ENCODE measurements around the gene UBE2M. TPM values are rescaled to one million over a fixed set of nuclear protein-coding genes. Genes with fewer than 3 reads are reported as not detected.
"Not testable (repeated sequence)": the region's sequence is repeated elsewhere in the genome, so short reads cannot be mapped to it uniquely, and the experiment has no call there.

The UBE2M gene
- total RNA-seq: 53.8 TPM
- long read RNA-seq, transcript UBE2M-201 (6 exons, 1,508 nt): major isoform, 109 of 113 reads
- long read RNA-seq, partial matches to known transcripts: 1 of 113 reads
- long read RNA-seq, other reads (novel, unspliced or antisense): 3 of 113 reads

GRCh38 chr19:58558066-58558622 lies at the start of gene UBE2M:
UBE2M (minus strand) TSS chr19:58558611; CDS start chr19:58558381, 230 bp downstream.
- DNase-seq (peak; percentile 88), ATAC-seq (no peak)
- peaks cover 21% of the 10 kb centered on the region for H3K36me3 ChIP-seq
- peak within 1 kb of the TSS; percentile 67 for H3K4me3 ChIP-seq
- no peaks in the 10 kb centered on the region for H3K27me3 ChIP-seq
- peak within 1 kb of the TSS; percentile 99 for H3K27ac ChIP-seq
- TF ChIP-seq CTCF (IDR thresholded peaks at IDR 0.05): no peak
- peaks cover 56% of the 10 kb centered on the region for H3K4me1 ChIP-seq
- H3K9me3 ChIP-seq: no peaks in the 10 kb centered on the region
- intact Hi-C loops (cut with DNase I): no loop called here

- H3K4me3 ChIP-seq; H3K9me3 ChIP-seq; intact Hi-C loops (cut with DNase I); H3K27me3 ChIP-seq; H3K36me3 ChIP-seq; ATAC-seq; H3K27ac ChIP-seq; H3K4me1 ChIP-seq; DNase-seq: not testable (repeated sequence)
Observed at GRCh38 chr19:58607213-58607612, 48.8 kb upstream of the UBE2M start.

- not testable (repeated sequence) for H3K4me3 ChIP-seq, ATAC-seq
- peak; percentile 62 for DNase-seq
Observed at GRCh38 chr19:58606251-58606896, 48.0 kb upstream of the UBE2M start.

GRCh38 chr19:58586133-58586765 lies 27.8 kb upstream of the UBE2M start:
- H3K4me1 ChIP-seq: no peaks in the 10 kb centered on the region
- no peak overlapping the region for H3K27ac ChIP-seq
- TF ChIP-seq CTCF (IDR thresholded peaks at IDR 0.05): no peak
- H3K36me3 ChIP-seq: peaks cover 19% of the 10 kb centered on the region
- no peak overlapping the region for H3K4me3 ChIP-seq
- intact Hi-C loops (cut with DNase I): no loop called here
- ATAC-seq (peak; percentile 42), DNase-seq (no peak)
- no peaks in the 10 kb centered on the region for H3K27me3 ChIP-seq
- no peaks in the 10 kb centered on the region for H3K9me3 ChIP-seq

More at GRCh38 chr19:58606251-58606896, 48.0 kb upstream of the UBE2M start:
- H3K9me3 ChIP-seq; H3K27me3 ChIP-seq; H3K4me1 ChIP-seq; H3K36me3 ChIP-seq; intact Hi-C loops (cut with DNase I); H3K27ac ChIP-seq: not testable (repeated sequence)
- TF ChIP-seq CTCF (IDR thresholded peaks at IDR 0.05): peak; percentile 28

GRCh38 chr19:58585442-58586132 lies 27.2 kb upstream of the UBE2M start:
- intact Hi-C loops (cut with DNase I): no loop called here
- DNase-seq (no peak), ATAC-seq (no peak)
- no peaks in the 10 kb centered on the region for H3K9me3 ChIP-seq
- H3K27ac ChIP-seq: no peak overlapping the region
- peaks cover 4% of the 10 kb centered on the region for H3K4me1 ChIP-seq
- H3K27me3 ChIP-seq: no peaks in the 10 kb centered on the region
- no peak for TF ChIP-seq CTCF (IDR thresholded peaks at IDR 0.05)
- peaks cover 19% of the 10 kb centered on the region for H3K36me3 ChIP-seq
- H3K4me3 ChIP-seq: no peak overlapping the region
